ENCODE results near the gene OTP. TPM values are rescaled to one million over a fixed set of nuclear protein-coding genes. Genes with fewer than 3 reads are reported as not detected.

OTP gene
- total RNA-seq, 2 donors from 2014 or later: not detected

GRCh38 chr5:77649776-77650175, 11.3 kb upstream of the OTP start:
- DNase-seq (ENCODE audit: low spot score): no peak
- 83% methylated on average over 2 of the region's 2 CpGs for WGBS
- no peaks in the 10 kb centered on the region for H3K9me3 ChIP-seq
- intact Hi-C loops (cut with DNase I): loop anchor here (10.0 kb wide), 1 partner anchor 125 kb away; the partner anchor contains the start of gene TBCA
- no peaks in the 10 kb centered on the region for H3K4me1 ChIP-seq (replicated peaks)
- H3K36me3 ChIP-seq: no peaks in the 10 kb centered on the region
- H3K27me3 ChIP-seq (replicated peaks; ENCODE audit: insufficient read depth): peaks cover 9% of the 10 kb centered on the region
- no peak overlapping the region for H3K27ac ChIP-seq
- TF ChIP-seq POLR2A (IDR thresholded peaks at IDR 0.05) (no peak), POLR2AphosphoS5 (IDR thresholded peaks at IDR 0.05) (no peak), CTCF (IDR thresholded peaks at IDR 0.05) (no peak)
- no peak overlapping the region for H3K4me3 ChIP-seq

GRCh38 chr5:77645995-77646639, 7.6 kb upstream of the OTP start:
- intact Hi-C loops (cut with DNase I): loop anchor here (10.0 kb wide), 1 partner anchor 129 kb away; the partner anchor contains the start of gene TBCA
- TF ChIP-seq POLR2A (IDR thresholded peaks at IDR 0.05) (no peak), CTCF (IDR thresholded peaks at IDR 0.05) (no peak), POLR2AphosphoS5 (IDR thresholded peaks at IDR 0.05) (no peak)
- H3K4me3 ChIP-seq: no peak overlapping the region
- no peaks in the 10 kb centered on the region for H3K4me1 ChIP-seq (replicated peaks)
- 40% methylated on average over 11 of the region's 11 CpGs for WGBS
- H3K9me3 ChIP-seq: no peaks in the 10 kb centered on the region
- no peaks in the 10 kb centered on the region for H3K36me3 ChIP-seq
- peaks cover 37% of the 10 kb centered on the region for H3K27me3 ChIP-seq (replicated peaks; ENCODE audit: insufficient read depth)
- H3K27ac ChIP-seq: no peak overlapping the region
- DNase-seq (ENCODE audit: low spot score): no peak

- peak overlapping the region in 1 of 2 donors; percentile 9 for H3K4me3 ChIP-seq
- 3% methylated on average over 61 of the region's 80 CpGs for WGBS
- intact Hi-C loops (cut with DNase I): loop anchor here (10.0 kb wide), 1 partner anchor 129 kb away; the partner anchor contains the start of gene TBCA
- DNase-seq (ENCODE audit: low spot score): no peak
- peaks cover 45% of the 10 kb centered on the region for H3K27me3 ChIP-seq (replicated peaks; ENCODE audit: insufficient read depth)
- H3K36me3 ChIP-seq: no peaks in the 10 kb centered on the region
- H3K4me1 ChIP-seq (replicated peaks): no peaks in the 10 kb centered on the region
- TF ChIP-seq POLR2A (IDR thresholded peaks at IDR 0.05) (no peak), CTCF (IDR thresholded peaks at IDR 0.05) (peak in 3 of 4 experiments; percentile 26 to 55 (median 33)), POLR2AphosphoS5 (IDR thresholded peaks at IDR 0.05) (no peak)
- no peak overlapping the region for H3K27ac ChIP-seq
- H3K9me3 ChIP-seq: no peaks in the 10 kb centered on the region
Measured at GRCh38 chr5:77645158-77645994, 6.9 kb upstream of the OTP start.

GRCh38 chr5:77644371-77645157, 6.1 kb upstream of the OTP start:
- H3K4me1 ChIP-seq (replicated peaks): no peaks in the 10 kb centered on the region
- H3K27ac ChIP-seq: no peak overlapping the region
- H3K27me3 ChIP-seq (replicated peaks; ENCODE audit: insufficient read depth): peaks cover 53% of the 10 kb centered on the region
- no peak overlapping the region for H3K4me3 ChIP-seq
- TF ChIP-seq POLR2A (IDR thresholded peaks at IDR 0.05) (no peak), CTCF (IDR thresholded peaks at IDR 0.05) (no peak), POLR2AphosphoS5 (IDR thresholded peaks at IDR 0.05) (no peak)
- intact Hi-C loops (cut with DNase I): loop anchor here (10.0 kb wide), 1 partner anchor 130 kb away; the partner anchor contains the start of gene TBCA
- H3K36me3 ChIP-seq: no peaks in the 10 kb centered on the region
- 10% methylated on average over 33 of the region's 33 CpGs for WGBS
- no peak for DNase-seq (ENCODE audit: low spot score)
- no peaks in the 10 kb centered on the region for H3K9me3 ChIP-seq

Data from prostate gland (tissue), 2 donors.